Measurements from ENCODE around the gene ARHGEF40. TPM values are rescaled to one million over a fixed set of nuclear protein-coding genes. Genes with fewer than 3 reads are reported as not detected.

The ARHGEF40 gene
- total RNA-seq, 1 donor from 2014 or later: 39.2 TPM

DNA sequence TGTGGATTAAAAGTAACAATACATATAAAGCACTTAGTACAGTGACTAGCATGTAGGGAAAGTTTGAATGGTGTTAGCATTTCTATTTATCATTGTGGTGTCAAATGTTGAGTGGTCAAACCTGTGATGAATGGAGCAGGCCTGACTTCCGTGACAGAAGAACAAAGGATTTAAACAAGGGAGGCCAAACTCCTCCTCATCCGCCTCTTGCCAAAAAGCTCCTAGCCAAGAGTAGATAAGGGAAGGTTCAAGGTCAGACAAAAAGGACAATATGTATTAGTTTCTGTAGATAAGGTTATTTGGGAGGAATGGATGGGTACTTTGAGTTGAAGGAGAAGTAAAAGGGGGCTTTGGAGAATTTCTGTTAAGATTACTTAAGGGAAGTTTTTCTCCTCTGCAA, 21.5 kb upstream of the ARHGEF40 start:
- no peak for DNase-seq
- no peaks in the 10 kb centered on the region for H3K36me3 ChIP-seq
- intact Hi-C loops (cut with DNase I): no loop called here
- peaks cover 9% of the 10 kb centered on the region for H3K4me1 ChIP-seq
- TF ChIP-seq, protein P1, sequence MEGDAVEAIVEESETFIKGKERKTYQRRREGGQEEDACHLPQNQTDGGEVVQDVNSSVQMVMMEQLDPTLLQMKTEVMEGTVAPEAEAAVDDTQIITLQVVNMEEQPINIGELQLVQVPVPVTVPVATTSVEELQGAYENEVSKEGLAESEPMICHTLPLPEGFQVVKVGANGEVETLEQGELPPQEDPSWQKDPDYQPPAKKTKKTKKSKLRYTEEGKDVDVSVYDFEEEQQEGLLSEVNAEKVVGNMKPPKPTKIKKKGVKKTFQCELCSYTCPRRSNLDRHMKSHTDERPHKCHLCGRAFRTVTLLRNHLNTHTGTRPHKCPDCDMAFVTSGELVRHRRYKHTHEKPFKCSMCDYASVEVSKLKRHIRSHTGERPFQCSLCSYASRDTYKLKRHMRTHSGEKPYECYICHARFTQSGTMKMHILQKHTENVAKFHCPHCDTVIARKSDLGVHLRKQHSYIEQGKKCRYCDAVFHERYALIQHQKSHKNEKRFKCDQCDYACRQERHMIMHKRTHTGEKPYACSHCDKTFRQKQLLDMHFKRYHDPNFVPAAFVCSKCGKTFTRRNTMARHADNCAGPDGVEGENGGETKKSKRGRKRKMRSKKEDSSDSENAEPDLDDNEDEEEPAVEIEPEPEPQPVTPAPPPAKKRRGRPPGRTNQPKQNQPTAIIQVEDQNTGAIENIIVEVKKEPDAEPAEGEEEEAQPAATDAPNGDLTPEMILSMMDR (IDR thresholded peaks at IDR 0.05): no peak
- ATAC-seq: no peak
- H3K4me3 ChIP-seq: no peak overlapping the region
- H3K27me3 ChIP-seq: no peaks in the 10 kb centered on the region
- H3K9me3 ChIP-seq: no peaks in the 10 kb centered on the region
- H3K27ac ChIP-seq: no peak overlapping the region

DNA sequence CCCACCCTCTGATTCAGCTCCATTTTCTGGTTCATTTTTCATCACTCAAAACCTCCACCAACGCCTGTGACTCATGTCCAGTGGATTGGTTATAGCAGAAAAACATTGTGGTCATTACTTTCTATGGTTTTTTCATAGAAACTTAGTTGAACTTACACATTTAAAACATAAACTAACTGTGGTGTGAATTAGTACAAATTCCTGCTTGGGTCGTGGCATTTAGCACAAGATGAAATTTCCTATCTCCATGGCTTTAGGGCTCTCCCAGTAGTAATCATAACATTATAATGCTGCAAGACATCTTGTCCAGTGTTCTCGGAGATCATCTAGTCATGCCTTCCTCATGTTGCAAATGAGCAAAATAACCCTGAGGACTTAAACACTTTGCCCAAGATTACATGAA, 20.8 kb upstream of the ARHGEF40 start:
- Histone ChIP-seq H3K9me3 (no peaks in the 10 kb centered on the region), H3K27ac (no peak overlapping the region), H3K27me3 (no peaks in the 10 kb centered on the region), H3K4me3 (no peak overlapping the region), H3K4me1 (peaks cover 8% of the 10 kb centered on the region), H3K36me3 (no peaks in the 10 kb centered on the region)
- TF ChIP-seq, protein P1 (IDR thresholded peaks at IDR 0.05): no peak
- DNase-seq (no peak), ATAC-seq (no peak)
- intact Hi-C loops (cut with DNase I): no loop called here

DNA sequence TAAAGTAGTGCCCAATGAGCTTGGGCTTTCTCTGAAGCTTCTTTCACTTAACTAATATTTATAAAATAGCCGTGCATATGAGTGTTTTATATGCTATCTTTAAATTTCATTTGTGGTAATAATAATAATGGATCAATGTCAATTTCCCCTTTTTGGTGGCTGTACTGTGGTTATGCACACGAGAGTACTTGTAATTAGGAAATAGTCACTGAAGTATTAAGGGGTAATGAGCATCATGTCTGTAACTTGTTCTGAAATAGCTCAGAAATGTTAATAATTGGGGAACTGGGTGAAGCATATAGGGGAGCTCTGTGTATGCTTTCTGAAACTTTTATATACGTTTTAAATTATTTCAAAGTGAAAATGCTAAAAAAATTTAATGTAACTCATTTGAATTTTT, 19.5 kb upstream of the ARHGEF40 start:
- ATAC-seq: peak; percentile 13
- Histone ChIP-seq H3K4me1 (peaks cover 8% of the 10 kb centered on the region), H3K27ac (no peak overlapping the region), H3K9me3 (no peaks in the 10 kb centered on the region), H3K27me3 (no peaks in the 10 kb centered on the region), H3K4me3 (no peak overlapping the region), H3K36me3 (no peaks in the 10 kb centered on the region)
- DNase-seq: no peak
- TF ChIP-seq, protein P1 (IDR thresholded peaks at IDR 0.05): no peak
- intact Hi-C loops (cut with DNase I): no loop called here

DNA sequence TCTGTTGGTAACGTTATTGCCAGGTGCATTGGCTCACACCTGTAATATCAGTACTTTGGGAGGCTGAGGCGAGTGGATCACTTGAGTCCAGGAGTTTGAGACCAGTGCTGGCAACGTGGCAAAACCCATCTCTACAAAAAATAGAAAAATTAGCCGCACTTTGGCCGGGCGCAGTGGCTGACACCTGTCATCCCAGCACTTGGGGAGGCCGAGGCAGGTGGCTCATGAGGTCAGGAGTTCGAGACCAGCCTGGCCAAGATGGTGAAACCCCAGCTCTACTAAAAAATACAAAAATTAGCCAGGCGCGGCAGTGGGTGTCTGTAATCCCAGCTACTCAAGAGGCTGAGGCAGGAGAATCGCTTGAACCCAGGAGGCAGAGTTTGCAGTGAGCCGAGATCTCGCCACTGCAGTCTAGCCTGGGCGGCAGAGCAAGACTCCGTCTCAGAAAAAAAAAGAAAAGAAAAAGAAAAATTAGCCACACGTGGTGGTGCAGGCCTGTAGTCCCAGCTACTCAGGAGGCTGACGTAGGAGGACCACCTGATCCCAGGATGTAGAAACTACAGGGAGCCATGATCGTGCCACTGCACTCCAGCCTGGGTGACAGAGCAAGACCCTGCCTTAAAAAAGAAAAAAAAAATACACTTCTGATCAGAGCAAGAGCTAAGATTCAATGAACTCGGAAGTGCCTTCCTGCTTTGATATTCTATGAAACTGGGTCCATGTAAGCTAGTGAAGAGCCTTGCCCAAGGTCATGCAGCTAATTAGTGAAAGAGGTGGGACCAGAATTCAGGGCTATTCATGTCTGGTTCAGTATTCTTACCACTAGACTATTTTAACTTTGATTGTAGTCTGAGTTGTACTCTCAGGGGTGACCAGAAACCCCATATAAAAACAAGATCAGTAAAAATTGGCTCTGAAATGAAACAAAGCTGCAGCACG, 16.7 kb upstream of the ARHGEF40 start:
- DNase-seq: no peak
- intact Hi-C loops (cut with DNase I): no loop called here
- H3K27ac ChIP-seq: no peak overlapping the region

DNA sequence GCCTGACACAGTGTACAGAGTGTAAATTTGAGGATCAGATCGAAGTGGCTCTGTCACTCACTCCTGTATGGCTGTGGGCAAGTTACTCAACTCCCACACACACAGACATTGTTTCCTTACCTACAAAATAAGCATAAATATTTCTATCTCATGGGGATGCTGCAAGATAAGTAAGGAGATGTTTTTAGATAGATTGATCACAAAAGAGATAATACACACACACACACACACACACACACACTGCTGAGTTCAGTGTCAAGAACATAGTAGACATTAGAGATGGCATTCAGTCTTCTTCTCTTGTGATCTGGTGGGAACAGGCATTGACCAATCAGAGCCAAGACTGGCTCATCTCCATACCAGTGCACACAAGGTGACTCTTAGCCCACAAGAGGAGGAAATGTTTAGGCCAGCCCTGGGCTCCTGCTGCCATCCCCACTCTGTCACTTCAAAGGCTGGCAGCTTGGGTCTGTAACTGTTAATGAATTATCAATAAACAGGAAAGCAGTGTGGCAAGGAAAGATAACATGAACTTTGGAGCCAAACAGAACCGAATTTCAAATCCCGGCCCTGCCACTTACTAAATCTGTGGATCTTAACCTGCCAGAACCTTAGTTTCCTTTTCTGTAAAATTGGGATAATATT, 15.9 kb upstream of the ARHGEF40 start:
- TF ChIP-seq, protein P1 (IDR thresholded peaks at IDR 0.05): no peak
- H3K27ac ChIP-seq: no peak overlapping the region
- no peaks in the 10 kb centered on the region for H3K36me3 ChIP-seq
- H3K27me3 ChIP-seq: no peaks in the 10 kb centered on the region
- DNase-seq: no peak
- no peaks in the 10 kb centered on the region for H3K9me3 ChIP-seq
- intact Hi-C loops (cut with DNase I): no loop called here
- no peak overlapping the region for H3K4me3 ChIP-seq
- peak; percentile 41 for ATAC-seq
- no peaks in the 10 kb centered on the region for H3K4me1 ChIP-seq

More for the DNA sequence above, 16.7 kb upstream of the ARHGEF40 start:
- H3K4me3 ChIP-seq: no peak overlapping the region
- no peaks in the 10 kb centered on the region for H3K27me3 ChIP-seq
- TF ChIP-seq, protein P1 (IDR thresholded peaks at IDR 0.05): no peak
- no peaks in the 10 kb centered on the region for H3K9me3 ChIP-seq
- no peak for ATAC-seq
- no peaks in the 10 kb centered on the region for H3K36me3 ChIP-seq
- no peaks in the 10 kb centered on the region for H3K4me1 ChIP-seq

All from upper lobe of right lung (tissue), 1 donor.